DOHH2 (cell line): ENCODE results near the gene STAG1.

ENCODE experiments used
- H3F3A ChIP-seq: fragments of 200-600 bp; sonication (generic), shearing (Covaris generic); 2 replicates; pipeline ENCODE4 v1.6.0; 2016; ENCODE audit warnings: antibody characterized with exemption, mild to moderate bottlenecking; ENCODE audit not compliant: control insufficient read depth, insufficient read depth
- H3K27ac ChIP-seq: fragments of 200-600 bp; sonication (generic); 2 replicates; pipeline ENCODE4 v1.5.1; 2014; ENCODE audit warnings: low read depth, mild to moderate bottlenecking, low read length, moderate library complexity
- H3K27me3 ChIP-seq: fragments of 200-600 bp; sonication (generic); 2 replicates; pipeline ENCODE4 v1.6.1; 2014; ENCODE audit warnings: mild to moderate bottlenecking, low read length, mixed read lengths; ENCODE audit not compliant: control insufficient read depth
- H3K36me3 ChIP-seq: fragments of 200-600 bp; sonication (generic); 2 replicates; pipeline ENCODE4 v1.6.1; 2014; ENCODE audit warnings: mild to moderate bottlenecking, low read length, moderate library complexity, mixed read lengths; ENCODE audit not compliant: control insufficient read depth
- H3K4me1 ChIP-seq: fragments of 200-600 bp; sonication (generic); 2 replicates; pipeline ENCODE4 v1.6.1; 2014; ENCODE audit warnings: mild to moderate bottlenecking, low read length, mixed read lengths; ENCODE audit not compliant: control insufficient read depth
- H3K4me2 ChIP-seq: fragments of 200-600 bp; sonication (generic); 2 replicates; pipeline ENCODE4 v1.6.0; 2014; ENCODE audit warnings: mild to moderate bottlenecking, low read length, moderate library complexity
- H3K4me3 ChIP-seq: fragments of 200-600 bp; sonication (generic); 2 replicates; pipeline ENCODE4 v1.5.1; 2014; ENCODE audit warnings: mild to moderate bottlenecking, low read length, mixed read lengths
- H3K79me2 ChIP-seq: fragments of 200-600 bp; sonication (generic); 2 replicates; pipeline ENCODE4 v1.6.1; 2014; ENCODE audit warnings: mild to moderate bottlenecking, low read length, mixed read lengths; ENCODE audit not compliant: control insufficient read depth
- H3K9me2 ChIP-seq: fragments of 200-600 bp; sonication (generic); replicated peaks from 2 replicates; pipeline ENCODE4 v1.6.1; 2014; ENCODE audit warnings: mild to moderate bottlenecking, low read length, mixed read lengths; ENCODE audit not compliant: control insufficient read depth
- H3K9me3 ChIP-seq: fragments of 200-600 bp; sonication (generic); 2 replicates; pipeline ENCODE4 v1.6.1; 2014; ENCODE audit warnings: antibody characterized with exemption, low read length, mixed read lengths; ENCODE audit not compliant: control insufficient read depth, insufficient read depth
- H4K20me1 ChIP-seq: fragments of 200-600 bp; sonication (generic); 2 replicates; pipeline ENCODE4 v1.6.0; 2014; ENCODE audit warnings: low read depth, mild to moderate bottlenecking, antibody characterized with exemption, low read length, moderate library complexity; ENCODE audit not compliant: control insufficient read depth, insufficient read depth
- CTCF ChIP-seq: fragments of 200-600 bp; sonication (generic); IDR thresholded peaks from one replicate; pipeline ENCODE4 v1.5.1; 2014; ENCODE audit warnings: antibody characterized with exemption, mild to moderate bottlenecking, low read depth, low read length; ENCODE audit not compliant: poor library complexity, severe bottlenecking
- EZH2phosphoT487 ChIP-seq: fragments of 200-600 bp; sonication (generic); IDR thresholded peaks from 2 replicates; pipeline ENCODE4 v1.6.1; 2017; ENCODE audit warnings: borderline replicate concordance, mild to moderate bottlenecking, antibody characterized with exemption, low read length, moderate library complexity, mixed read lengths

STAG1 gene

GRCh38 chr3:136512381-136512780 is 239.8 kb downstream of the STAG1 start:
- Histone ChIP-seq H3K9me3 (no peaks in the 10 kb centered on the region), H3K4me2 (no peak overlapping the region), H4K20me1 (no peaks in the 10 kb centered on the region), H3F3A (no peaks in the 10 kb centered on the region), H3K27me3 (no peaks in the 10 kb centered on the region), H3K4me1 (no peaks in the 10 kb centered on the region), H3K4me3 (no peak overlapping the region), H3K79me2 (no peaks in the 10 kb centered on the region), H3K9me2 (no peaks in the 10 kb centered on the region), H3K27ac (no peak overlapping the region), H3K36me3 (no peaks in the 10 kb centered on the region; the same call in 1 of the 2 replicates)
- TF ChIP-seq CTCF (no peak), EZH2phosphoT487 (no peak)

- Histone ChIP-seq H3K4me3 (no peak overlapping the region), H3K27me3 (no peaks in the 10 kb centered on the region), H3K4me2 (no peak overlapping the region), H3K36me3 (no peaks in the 10 kb centered on the region; the same call in none of the 2 replicates), H3K79me2 (no peaks in the 10 kb centered on the region), H3K9me3 (no peaks in the 10 kb centered on the region), H3K4me1 (no peaks in the 10 kb centered on the region), H3F3A (no peaks in the 10 kb centered on the region), H3K9me2 (no peaks in the 10 kb centered on the region), H4K20me1 (no peaks in the 10 kb centered on the region), H3K27ac (no peak overlapping the region)
- no peak for TF ChIP-seq EZH2phosphoT487
- TF ChIP-seq CTCF, result no peak
Observed at GRCh38 chr3:136505676-136506075, 246.5 kb downstream of the STAG1 start.

GRCh38 chr3:136503056-136503455 is 249.1 kb downstream of the STAG1 start:
- no peaks in the 10 kb centered on the region for H3F3A ChIP-seq
- H3K36me3 ChIP-seq, result peaks cover 14% of the 10 kb centered on the region
- H3K27ac ChIP-seq, result no peak overlapping the region
- no peaks in the 10 kb centered on the region for H3K4me1 ChIP-seq
- H4K20me1 ChIP-seq, result no peaks in the 10 kb centered on the region
- no peak overlapping the region for H3K4me2 ChIP-seq
- no peaks in the 10 kb centered on the region for H3K9me3 ChIP-seq
- no peaks in the 10 kb centered on the region for H3K79me2 ChIP-seq
- no peaks in the 10 kb centered on the region for H3K27me3 ChIP-seq
- no peaks in the 10 kb centered on the region for H3K9me2 ChIP-seq
- TF ChIP-seq CTCF (no peak), EZH2phosphoT487 (no peak)
- no peak overlapping the region for H3K4me3 ChIP-seq
